Muscle layer of colon (tissue), 2 donors: ENCODE results near the gene ARID1B.
A peak's percentile ranks its signal among the peaks of the same experiment; 100 is the strongest.
"Not testable (repeated sequence)": the region's sequence is repeated elsewhere in the genome, so short reads cannot be mapped to it uniquely, and the experiment has no call there.

Experiments
- H3K27ac ChIP-seq: one replicate; pipeline ENCODE4 v1.7.0; 2013; ENCODE audit warnings: low read depth, mild to moderate bottlenecking, low read length, moderate library complexity
- H3K27me3 ChIP-seq, 2 donors: one replicate each; pipeline ENCODE4 v1.7.0; 2013; ENCODE audit warnings: low read length in 2 of 2, mild to moderate bottlenecking in 2 of 2; ENCODE audit not compliant: insufficient read depth in 2 of 2, control insufficient read depth in 1 of 2
- H3K36me3 ChIP-seq: one replicate; pipeline ENCODE4 v1.7.0; 2013; ENCODE audit warnings: mild to moderate bottlenecking, low read length; ENCODE audit not compliant: insufficient read depth
- H3K4me1 ChIP-seq: one replicate; pipeline ENCODE4 v1.7.0; 2013; ENCODE audit warnings: mild to moderate bottlenecking, low read length; ENCODE audit not compliant: insufficient read depth
- H3K4me3 ChIP-seq, 2 donors: one replicate each; pipeline ENCODE4 v1.7.0; 2013; ENCODE audit warnings: low read length in 2 of 2, low read depth in 1 of 2, mild to moderate bottlenecking in 1 of 2, moderate library complexity in 1 of 2
- H3K9ac ChIP-seq: one replicate; pipeline ENCODE4 v1.7.0; 2013; ENCODE audit warnings: low read length
- H3K9me3 ChIP-seq: one replicate; pipeline ENCODE4 v1.7.0; 2013; ENCODE audit warnings: mild to moderate bottlenecking, low read length
- donor health status: abdominal sarcoma.
- donor health status: Adenocarcinoma of cecum.

Gene ARID1B

GRCh38 chr6:156976216-156977127 is 199.3 kb downstream of the ARID1B start:
- Histone ChIP-seq H3K9me3 (no peaks in the 10 kb centered on the region), H3K9ac (peak overlapping the region; percentile 17), H3K4me3 (peak overlapping the region; percentile 29 to 44), H3K27ac (peak overlapping the region; percentile 25), H3K36me3 (no peaks in the 10 kb centered on the region), H3K27me3 (no peaks in the 10 kb centered on the region), H3K4me1 (peaks cover 38% of the 10 kb centered on the region)

GRCh38 chr6:156977527-156978291 is 200.5 kb downstream of the ARID1B start:
- H3K36me3 ChIP-seq: no peaks in the 10 kb centered on the region
- H3K27ac ChIP-seq: no peak overlapping the region
- no peak overlapping the region for H3K9ac ChIP-seq

GRCh38 chr6:156978948-156979347 is 201.8 kb downstream of the ARID1B start:
- Histone ChIP-seq H3K27me3 (no peaks in the 10 kb centered on the region), H3K36me3 (no peaks in the 10 kb centered on the region), H3K27ac (no peak overlapping the region), H3K4me3 (no peak overlapping the region), H3K9me3 (no peaks in the 10 kb centered on the region), H3K4me1 (peaks cover 36% of the 10 kb centered on the region), H3K9ac (no peak overlapping the region)

More at GRCh38 chr6:156977527-156978291, 200.5 kb downstream of the ARID1B start:
- Histone ChIP-seq H3K9me3 (no peaks in the 10 kb centered on the region), H3K4me3 (no peak overlapping the region), H3K27me3 (no peaks in the 10 kb centered on the region), H3K4me1 (peaks cover 37% of the 10 kb centered on the region)

DNA sequence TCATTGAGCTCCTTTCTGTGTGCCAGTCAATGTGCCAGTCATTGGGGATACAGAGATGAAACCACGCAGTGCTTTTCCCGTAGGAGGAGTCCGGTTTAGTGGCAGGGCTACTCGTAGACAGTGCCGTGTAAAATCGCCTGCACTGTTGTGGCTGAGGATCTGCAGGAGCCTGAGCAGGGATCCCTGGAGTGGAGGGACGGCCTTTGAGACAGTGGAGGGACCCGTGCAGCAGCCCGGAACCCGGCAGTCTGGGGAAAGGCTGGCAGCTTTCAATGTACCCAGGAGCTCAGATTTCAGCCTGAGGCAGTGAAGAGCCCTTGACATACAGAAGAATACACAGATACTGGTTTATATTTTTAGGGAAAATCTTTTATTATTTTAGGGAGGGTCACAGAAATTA is 203.3 kb downstream of the ARID1B start:
- Histone ChIP-seq H3K9ac (no peak overlapping the region), H3K27ac (no peak overlapping the region), H3K27me3 (no peaks in the 10 kb centered on the region), H3K9me3 (no peaks in the 10 kb centered on the region), H3K4me3 (no peak overlapping the region), H3K4me1 (peaks cover 35% of the 10 kb centered on the region), H3K36me3 (no peaks in the 10 kb centered on the region)

DNA sequence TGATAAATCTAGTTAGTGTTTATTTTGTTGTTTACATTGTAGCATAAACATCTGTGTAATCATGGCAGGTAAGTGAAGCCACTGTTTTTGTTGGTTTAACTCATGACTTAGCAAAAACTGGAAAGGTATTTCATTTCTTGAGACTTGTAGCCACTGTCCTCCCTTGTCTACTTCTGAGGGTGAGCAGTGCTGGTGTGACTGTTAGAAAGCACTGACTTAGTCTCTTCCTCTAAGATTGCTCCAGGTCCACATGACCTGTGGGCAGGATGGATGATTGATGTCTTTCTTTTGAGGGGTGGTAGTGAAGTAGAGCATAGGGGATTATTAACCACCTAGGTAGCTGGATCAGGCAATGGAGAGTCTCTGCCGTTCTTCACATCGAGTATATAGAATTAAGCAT is 203.8 kb downstream of the ARID1B start:
- Histone ChIP-seq H3K27ac (no peak overlapping the region), H3K36me3 (no peaks in the 10 kb centered on the region), H3K4me1 (peaks cover 31% of the 10 kb centered on the region), H3K9me3 (no peaks in the 10 kb centered on the region), H3K9ac (no peak overlapping the region), H3K27me3 (no peaks in the 10 kb centered on the region), H3K4me3 (no peak overlapping the region)

- Histone ChIP-seq H3K4me3 (no peak overlapping the region), H3K9me3 (no peaks in the 10 kb centered on the region), H3K4me1 (peaks cover 29% of the 10 kb centered on the region), H3K36me3 (no peaks in the 10 kb centered on the region), H3K9ac (no peak overlapping the region), H3K27me3 (no peaks in the 10 kb centered on the region), H3K27ac (no peak overlapping the region)
These were observed 205.0 kb downstream of the ARID1B start for GRCh38 chr6:156982168-156982567.

DNA sequence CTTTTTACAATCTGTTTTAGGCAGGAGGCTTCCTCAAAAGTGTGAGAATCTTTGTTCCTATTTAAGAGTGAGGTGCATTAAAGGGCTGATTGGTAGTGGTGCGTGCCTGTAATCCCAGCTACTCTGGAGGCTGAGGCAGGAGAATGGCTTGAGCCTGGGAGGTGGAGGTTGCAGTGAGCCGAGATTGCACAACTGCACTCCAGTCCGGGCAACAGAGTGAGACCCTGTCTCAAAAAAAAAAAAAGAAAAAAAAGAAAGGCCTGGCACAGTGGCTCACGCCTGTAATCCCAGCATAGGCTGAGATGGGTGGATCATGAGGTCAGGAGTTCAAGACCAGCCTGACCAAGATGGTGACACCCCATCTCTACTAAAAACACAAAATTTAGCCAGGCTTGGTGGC is 205.7 kb downstream of the ARID1B start:
- H3K9me3 ChIP-seq, H3K4me3 ChIP-seq, H3K9ac ChIP-seq, H3K27me3 ChIP-seq, H3K36me3 ChIP-seq, H3K27ac ChIP-seq: not testable (repeated sequence)
- peaks cover 25% of the 10 kb centered on the region for H3K4me1 ChIP-seq

- Histone ChIP-seq H3K4me1 (peaks cover 21% of the 10 kb centered on the region), H3K9me3 (no peaks in the 10 kb centered on the region), H3K4me3 (no peak overlapping the region), H3K27me3 (no peaks in the 10 kb centered on the region), H3K9ac (no peak overlapping the region), H3K36me3 (no peaks in the 10 kb centered on the region), H3K27ac (no peak overlapping the region)
These were observed 207.1 kb downstream of the ARID1B start for GRCh38 chr6:156984178-156984738.

- peaks cover 21% of the 10 kb centered on the region for H3K4me1 ChIP-seq
- no peak overlapping the region for H3K9ac ChIP-seq
These were observed 208.1 kb downstream of the ARID1B start for GRCh38 chr6:156985309-156985708.

GRCh38 chr6:156988276-156989158 is 211.3 kb downstream of the ARID1B start:
- Histone ChIP-seq H3K9me3 (no peaks in the 10 kb centered on the region), H3K27me3 (no peaks in the 10 kb centered on the region), H3K9ac (no peak overlapping the region), H3K4me1 (peaks cover 28% of the 10 kb centered on the region), H3K36me3 (no peaks in the 10 kb centered on the region), H3K27ac (no peak overlapping the region), H3K4me3 (no peak overlapping the region)

More at GRCh38 chr6:156985309-156985708, 208.1 kb downstream of the ARID1B start:
- Histone ChIP-seq H3K36me3 (no peaks in the 10 kb centered on the region), H3K27ac (no peak overlapping the region), H3K4me3 (no peak overlapping the region), H3K27me3 (no peaks in the 10 kb centered on the region), H3K9me3 (no peaks in the 10 kb centered on the region)
